ENCODE data around the gene GUF1.

The GUF1 gene

DNA sequence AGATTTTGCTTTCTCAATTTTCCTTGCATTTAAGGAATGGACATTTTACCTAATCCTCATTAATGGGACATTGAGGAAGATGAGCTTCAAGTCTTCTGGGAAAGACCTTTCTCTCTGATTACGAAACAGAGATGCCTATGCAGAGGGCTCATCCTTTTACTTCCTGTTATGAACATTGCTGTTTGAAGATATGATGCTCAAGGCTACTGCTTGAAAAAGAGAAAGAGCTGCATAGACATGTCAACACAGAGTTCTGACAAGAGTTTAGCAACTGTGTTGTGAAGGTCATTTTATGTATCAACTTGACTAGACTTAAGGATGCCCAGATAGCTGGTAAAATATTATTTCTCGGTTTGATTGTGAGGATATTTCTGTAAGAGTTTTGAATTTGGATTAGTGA, 62.0 kb downstream of the GUF1 start:
- DNase-seq (ENCODE audit: low read depth): no peak
- H3K4me3 ChIP-seq (ENCODE audit: low read depth, low read length): no peak overlapping the region
- TF ChIP-seq, protein P1, sequence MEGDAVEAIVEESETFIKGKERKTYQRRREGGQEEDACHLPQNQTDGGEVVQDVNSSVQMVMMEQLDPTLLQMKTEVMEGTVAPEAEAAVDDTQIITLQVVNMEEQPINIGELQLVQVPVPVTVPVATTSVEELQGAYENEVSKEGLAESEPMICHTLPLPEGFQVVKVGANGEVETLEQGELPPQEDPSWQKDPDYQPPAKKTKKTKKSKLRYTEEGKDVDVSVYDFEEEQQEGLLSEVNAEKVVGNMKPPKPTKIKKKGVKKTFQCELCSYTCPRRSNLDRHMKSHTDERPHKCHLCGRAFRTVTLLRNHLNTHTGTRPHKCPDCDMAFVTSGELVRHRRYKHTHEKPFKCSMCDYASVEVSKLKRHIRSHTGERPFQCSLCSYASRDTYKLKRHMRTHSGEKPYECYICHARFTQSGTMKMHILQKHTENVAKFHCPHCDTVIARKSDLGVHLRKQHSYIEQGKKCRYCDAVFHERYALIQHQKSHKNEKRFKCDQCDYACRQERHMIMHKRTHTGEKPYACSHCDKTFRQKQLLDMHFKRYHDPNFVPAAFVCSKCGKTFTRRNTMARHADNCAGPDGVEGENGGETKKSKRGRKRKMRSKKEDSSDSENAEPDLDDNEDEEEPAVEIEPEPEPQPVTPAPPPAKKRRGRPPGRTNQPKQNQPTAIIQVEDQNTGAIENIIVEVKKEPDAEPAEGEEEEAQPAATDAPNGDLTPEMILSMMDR (conservative IDR thresholded peaks at IDR 0.05; ENCODE audit: low read depth, low read length): no peak

Measured in choroid plexus epithelial cell (primary cell).